Astrocyte (in vitro differentiated cells and primary cell): ENCODE measurements around the gene ERMARD. TPM values are rescaled to one million over a fixed set of nuclear protein-coding genes. Genes with fewer than 3 reads are reported as not detected.
"Not testable (repeated sequence)": the region's sequence is repeated elsewhere in the genome, so short reads cannot be mapped to it uniquely, and the experiment has no call there.

Source experiments
- DNase-seq: peaks from one replicate; pipeline ENCODE4 v3.0.0-alpha.2; 2010; ENCODE audit warnings: low read depth
- FAIRE-seq: peaks from 2 replicates; lab custom pipeline; 2011; peaks lifted over from hg19 to GRCh38; lab: Jason Lieb, UNC
- H2AFZ ChIP-seq: 2 replicates; pipeline ENCODE4 v1.6.0; 2012; ENCODE audit warnings: low read depth, low read length, inconsistent platforms
- H3K27ac ChIP-seq: 2 replicates; pipeline ENCODE4 v1.5.1; 2011; ENCODE audit warnings: low read depth, low read length, inconsistent platforms
- H3K27me3 ChIP-seq: 2 replicates; pipeline ENCODE4 v1.6.0; 2011; ENCODE audit warnings: low read length, inconsistent platforms; ENCODE audit not compliant: insufficient read depth
- H3K36me3 ChIP-seq: 2 replicates; pipeline ENCODE4 v1.5.1; 2011; ENCODE audit warnings: low read length, inconsistent platforms; ENCODE audit not compliant: insufficient read depth
- H3K4me1 ChIP-seq: 2 replicates; pipeline ENCODE4 v1.5.1; 2011; ENCODE audit warnings: low read length, inconsistent platforms; ENCODE audit not compliant: insufficient read depth
- H3K4me2 ChIP-seq: 2 replicates; pipeline ENCODE4 v1.6.0; 2012; ENCODE audit warnings: low read length, inconsistent platforms
- H3K4me3 ChIP-seq: 2 replicates; pipeline ENCODE4 v1.5.1; 2011; ENCODE audit warnings: low read depth, mild to moderate bottlenecking, low read length, inconsistent platforms; ENCODE audit not compliant: insufficient read depth
- H3K79me2 ChIP-seq: 2 replicates; pipeline ENCODE4 v1.6.0; 2012; ENCODE audit warnings: mild to moderate bottlenecking, low read length, inconsistent platforms; ENCODE audit not compliant: insufficient read depth
- H3K9ac ChIP-seq: 2 replicates; pipeline ENCODE4 v1.6.0; 2012; ENCODE audit warnings: mild to moderate bottlenecking, low read length, inconsistent platforms
- H3K9me3 ChIP-seq: 2 replicates; pipeline ENCODE4 v1.5.1; 2012; ENCODE audit warnings: low read depth, mild to moderate bottlenecking, low read length, inconsistent platforms; ENCODE audit not compliant: insufficient read depth
- H4K20me1 ChIP-seq: 2 replicates; pipeline ENCODE4 v1.6.0; 2012; ENCODE audit warnings: low read length, inconsistent platforms; ENCODE audit not compliant: insufficient read depth
- H3K27ac Mint-ChIP-seq: one replicate; pipeline ENCODE4 v1.8.0; 2021; ENCODE audit warnings: mild to moderate bottlenecking, mixed read lengths; ENCODE audit not compliant: unreplicated experiment
- H3K27me3 Mint-ChIP-seq: one replicate; pipeline ENCODE4 v1.8.0; 2021; ENCODE audit warnings: low read depth, mixed read lengths; ENCODE audit not compliant: unreplicated experiment
- H3K36me3 Mint-ChIP-seq: one replicate; pipeline ENCODE4 v1.8.0; 2021; ENCODE audit warnings: low read depth, mixed read lengths; ENCODE audit not compliant: unreplicated experiment
- H3K4me1 Mint-ChIP-seq: one replicate; pipeline ENCODE4 v1.8.0; 2021; ENCODE audit warnings: low read depth, mixed read lengths; ENCODE audit not compliant: unreplicated experiment
- H3K4me3 Mint-ChIP-seq: one replicate; pipeline ENCODE4 v1.8.0; 2021; ENCODE audit warnings: mild to moderate bottlenecking, moderate library complexity, mixed read lengths; ENCODE audit not compliant: unreplicated experiment
- H3K9me3 Mint-ChIP-seq: one replicate; pipeline ENCODE4 v1.8.0; 2021; ENCODE audit warnings: mild to moderate bottlenecking, mixed read lengths; ENCODE audit not compliant: unreplicated experiment
- CTCF ChIP-seq: IDR thresholded peaks from 2 replicates; pipeline ENCODE4 v1.5.1; 2011; ENCODE audit warnings: low read depth, mild to moderate bottlenecking, inconsistent platforms, low read length, moderate library complexity; ENCODE audit not compliant: insufficient read depth
- EZH2 ChIP-seq: IDR thresholded peaks from 2 replicates; pipeline ENCODE4 v1.6.1; 2012; ENCODE audit warnings: mild to moderate bottlenecking, low read length, inconsistent platforms; ENCODE audit not compliant: insufficient read depth
- total RNA-seq: library from RNA; stranded (reverse); gene quantifications from 2 replicates; pipeline ENCODE4 v1.2.1, GENCODE V29; 2021

The ERMARD gene
- total RNA-seq, 1 donor from 2014 or later: 13.1 TPM

GRCh38 chr6:169763308-169763707 is 11.9 kb downstream of the ERMARD start:
- no peak for TF ChIP-seq CTCF
- TF ChIP-seq EZH2: no peak
- no peak overlapping the region for H3K4me2 ChIP-seq
- H3K9ac ChIP-seq: no peak overlapping the region
- Mint-ChIP-seq H3K36me3 (peaks cover 17% of the 10 kb centered on the region), H3K27ac (no peak overlapping the region), H3K4me3 (no peak overlapping the region), H3K9me3 (no peaks in the 10 kb centered on the region), H3K27me3 (no peaks in the 10 kb centered on the region), H3K4me1 (no peaks in the 10 kb centered on the region)
- peaks cover 19% of the 10 kb centered on the region for H3K36me3 ChIP-seq
- H3K9me3 ChIP-seq: no peaks in the 10 kb centered on the region
- H4K20me1 ChIP-seq: no peaks in the 10 kb centered on the region
- no peak for DNase-seq
- FAIRE-seq: no peak
- H3K4me1 ChIP-seq: no peaks in the 10 kb centered on the region
- no peak overlapping the region for H2AFZ ChIP-seq
- no peaks in the 10 kb centered on the region for H3K27me3 ChIP-seq
- no peak overlapping the region for H3K27ac ChIP-seq
- no peak overlapping the region for H3K4me3 ChIP-seq
- H3K79me2 ChIP-seq: no peaks in the 10 kb centered on the region

- Histone ChIP-seq H3K4me1 (no peaks in the 10 kb centered on the region), H3K9ac (no peak overlapping the region), H3K4me3 (no peak overlapping the region), H3K27ac (no peak overlapping the region), H4K20me1 (no peaks in the 10 kb centered on the region), H3K4me2 (no peak overlapping the region), H3K79me2 (no peaks in the 10 kb centered on the region), H2AFZ (no peak overlapping the region), H3K36me3 (peaks cover 19% of the 10 kb centered on the region), H3K9me3 (no peaks in the 10 kb centered on the region), H3K27me3 (no peaks in the 10 kb centered on the region)
- H3K4me3 Mint-ChIP-seq: no peak overlapping the region
- DNase-seq (no peak), FAIRE-seq (no peak)
- H3K36me3 Mint-ChIP-seq: peaks cover 17% of the 10 kb centered on the region
- H3K9me3 Mint-ChIP-seq: no peaks in the 10 kb centered on the region
- H3K27ac Mint-ChIP-seq: no peak overlapping the region
- no peak for TF ChIP-seq EZH2
- TF ChIP-seq CTCF: no peak
- H3K27me3 Mint-ChIP-seq: no peaks in the 10 kb centered on the region
- H3K4me1 Mint-ChIP-seq: no peaks in the 10 kb centered on the region
Observed at GRCh38 chr6:169763881-169764280, 12.5 kb downstream of the ERMARD start.

- not testable (repeated sequence) for H3K4me1 Mint-ChIP-seq, H3K4me3 Mint-ChIP-seq, H3K27ac Mint-ChIP-seq, H3K9me3 ChIP-seq, H3K27me3 ChIP-seq, H3K9ac ChIP-seq, DNase-seq, H3K27me3 Mint-ChIP-seq, H3K4me2 ChIP-seq, H3K4me3 ChIP-seq, H3K4me1 ChIP-seq, H3K27ac ChIP-seq, H3K9me3 Mint-ChIP-seq, H2AFZ ChIP-seq, H3K79me2 ChIP-seq, H4K20me1 ChIP-seq
- peaks cover 10% of the 10 kb centered on the region for H3K36me3 Mint-ChIP-seq
- peak; percentile 9 for FAIRE-seq
- peaks cover 17% of the 10 kb centered on the region for H3K36me3 ChIP-seq
Observed at GRCh38 chr6:169765789-169766188, 14.4 kb downstream of the ERMARD start.
